ENCODE measurements around the gene TRIM50.
"Not testable (repeated sequence)": the region's sequence is repeated elsewhere in the genome, so short reads cannot be mapped to it uniquely, and the experiment has no call there.

DNA sequence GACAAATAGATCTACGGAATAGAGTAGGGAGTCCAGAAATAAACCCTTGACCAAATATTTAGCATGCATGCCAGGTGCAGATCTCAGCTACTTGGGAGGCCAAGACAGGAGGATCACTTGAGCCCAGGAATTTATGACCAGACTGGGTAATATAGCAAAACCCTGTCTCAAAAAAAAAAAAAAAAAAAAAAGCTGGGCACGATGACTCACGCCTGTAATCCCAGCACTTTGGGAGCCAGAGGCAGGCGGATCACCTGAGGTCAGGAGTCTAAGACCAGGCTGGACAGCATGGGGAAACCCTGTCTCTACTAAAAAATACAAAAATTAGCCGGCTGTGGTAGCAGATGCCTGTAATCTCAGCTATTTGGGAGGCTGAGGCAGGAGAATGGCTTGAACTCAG, 50.7 kb downstream of the TRIM50 start:
- not testable (repeated sequence) for TF ChIP-seq CTCF (conservative IDR thresholded peaks at IDR 0.05; ENCODE audit: low read length); EZH2phosphoT487 (IDR thresholded peaks at IDR 0.05; ENCODE audit: borderline replicate concordance)
